GM18909 (cell line): Measurements from ENCODE around the gene SNX10.

ENCODE experiments used
- ATAC-seq: cut with Tn5 transposase; IDR thresholded peaks from one replicate; pipeline ENCODE4 v1.9.1; 2021; ENCODE audit warnings: mild to moderate bottlenecking; ENCODE audit not compliant: unreplicated experiment, poor library complexity

SNX10 gene

GRCh38 chr7:26397796-26398426 is 106.2 kb downstream of the SNX10 start:
- peak; percentile 28 for ATAC-seq

GRCh38 chr7:26398427-26398755 is 106.7 kb downstream of the SNX10 start:
- ATAC-seq = peak; percentile 51

GRCh38 chr7:26398756-26399509 is 107.3 kb downstream of the SNX10 start:
- peak; percentile 88 for ATAC-seq

- no peak for ATAC-seq
These were observed 108.1 kb downstream of the SNX10 start for GRCh38 chr7:26399736-26400135.

- ATAC-seq = no peak
These were observed 112.0 kb downstream of the SNX10 start for GRCh38 chr7:26403640-26404039.

- no peak for ATAC-seq
These were observed 112.7 kb downstream of the SNX10 start for GRCh38 chr7:26404189-26404996.

- no peak for ATAC-seq
These were observed 114.8 kb downstream of the SNX10 start for GRCh38 chr7:26406433-26406832.

- no peak for ATAC-seq
These were observed 118.2 kb downstream of the SNX10 start for GRCh38 chr7:26409661-26410547.

- no peak for ATAC-seq
These were observed 121.5 kb downstream of the SNX10 start for GRCh38 chr7:26413007-26413691.

- ATAC-seq = no peak
These were observed 124.3 kb downstream of the SNX10 start for GRCh38 chr7:26416004-26416403.

GRCh38 chr7:26417911-26418413 is 126.3 kb downstream of the SNX10 start:
- ATAC-seq = no peak

- ATAC-seq = no peak
These were observed 127.5 kb downstream of the SNX10 start for GRCh38 chr7:26419198-26419597.

- no peak for ATAC-seq
These were observed 128.9 kb downstream of the SNX10 start for GRCh38 chr7:26420422-26421019.

- ATAC-seq = no peak
These were observed 131.1 kb downstream of the SNX10 start for GRCh38 chr7:26422761-26423160.

GRCh38 chr7:26423436-26423835 is 131.8 kb downstream of the SNX10 start:
- no peak for ATAC-seq
